HK-2 (cell line): ENCODE data around the gene FAM13B.
"Not testable (repeated sequence)": the region's sequence is repeated elsewhere in the genome, so short reads cannot be mapped to it uniquely, and the experiment has no call there.

Experiments used
- DNase-seq: peaks from one replicate; pipeline ENCODE4 v3.0.0-alpha.2; 2018; ENCODE audit not compliant: unreplicated experiment

The FAM13B gene

GRCh38 chr5:137989419-137989818 lies 43.5 kb downstream of the FAM13B start:
- no peak for DNase-seq

DNA sequence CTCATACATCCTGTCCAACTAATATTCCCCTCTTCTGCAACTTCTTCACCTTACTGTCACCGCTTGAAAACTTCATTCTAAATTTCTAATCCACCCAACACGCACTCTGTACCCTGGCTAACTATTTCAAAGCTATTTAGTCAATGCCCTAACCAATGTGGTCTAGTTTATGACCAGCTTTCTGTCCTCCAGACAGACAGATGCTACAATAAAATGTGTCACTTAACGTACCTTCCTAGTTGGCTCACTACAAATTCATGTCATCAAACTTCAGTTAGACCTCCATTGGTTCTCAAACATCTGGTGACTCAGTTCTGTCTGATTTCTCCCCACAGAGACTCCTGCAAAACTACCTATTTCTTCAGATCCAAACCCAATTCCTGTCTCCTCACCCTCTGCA lies 57.7 kb downstream of the FAM13B start:
- no peak for DNase-seq

DNA sequence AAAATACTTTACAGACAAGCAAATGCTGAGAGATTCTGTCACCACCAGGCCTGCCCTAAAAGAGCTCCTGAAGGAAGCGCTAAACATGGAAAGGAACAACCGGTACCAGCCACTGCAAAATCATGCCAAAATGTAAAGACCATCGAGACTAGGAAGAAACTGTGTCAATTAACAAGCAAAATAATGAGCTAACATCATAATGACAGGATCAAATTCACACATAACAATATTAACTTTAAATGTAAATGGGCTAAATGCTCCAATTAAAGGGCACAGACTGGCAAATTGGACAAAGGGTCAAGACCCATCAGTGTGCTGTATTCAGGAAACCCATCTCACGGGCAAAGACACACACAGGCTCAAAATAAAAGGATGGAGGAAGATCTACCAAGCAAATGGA lies 62.5 kb downstream of the FAM13B start:
- not testable (repeated sequence) for DNase-seq

DNA sequence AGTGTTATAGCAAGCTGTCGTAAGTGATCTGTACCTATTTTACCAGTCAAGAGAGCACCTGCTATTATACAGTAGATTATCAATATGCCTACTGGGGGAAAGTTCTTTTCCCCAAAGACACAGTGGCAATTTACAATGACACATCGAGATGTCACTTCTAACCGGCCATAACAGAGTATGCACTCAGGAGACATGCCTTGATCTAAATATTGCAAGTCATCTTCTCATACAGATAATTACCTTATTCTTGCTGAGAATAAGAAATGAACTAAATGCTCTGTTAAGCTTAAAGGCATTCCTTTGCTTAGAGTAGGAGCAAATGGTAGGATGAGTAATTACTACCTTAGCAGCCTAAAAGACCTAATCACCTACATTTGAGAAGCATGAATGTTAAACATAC lies 72.1 kb downstream of the FAM13B start:
- DNase-seq: no peak

DNA sequence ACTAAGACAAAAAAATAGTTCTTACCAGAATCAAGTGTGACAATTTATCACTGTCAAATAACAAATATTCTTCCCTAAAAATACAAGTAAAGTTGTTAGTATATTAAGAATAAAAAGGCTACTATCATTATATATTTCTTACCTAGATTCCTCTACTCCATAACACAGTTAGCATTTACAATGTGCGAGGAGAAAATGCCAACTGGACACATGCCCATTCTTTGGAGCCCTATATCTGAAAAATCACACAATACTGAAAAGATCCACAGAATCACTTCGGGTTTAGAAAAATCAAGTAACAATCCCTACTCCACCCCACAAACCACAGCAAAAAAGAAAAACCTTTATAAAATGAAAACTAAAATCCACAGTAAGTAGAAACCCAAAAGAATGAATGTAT lies 72.7 kb downstream of the FAM13B start:
- no peak for DNase-seq

GRCh38 chr5:137959488-137959887 lies 73.4 kb downstream of the FAM13B start:
- no peak for DNase-seq

- DNase-seq: no peak
These were observed 74.9 kb downstream of the FAM13B start for GRCh38 chr5:137957948-137958347.

GRCh38 chr5:137954131-137954879 lies 78.6 kb downstream of the FAM13B start:
- peak; percentile 0 for DNase-seq

GRCh38 chr5:137945825-137946224 lies 87.1 kb downstream of the FAM13B start:
- DNase-seq: no peak

DNA sequence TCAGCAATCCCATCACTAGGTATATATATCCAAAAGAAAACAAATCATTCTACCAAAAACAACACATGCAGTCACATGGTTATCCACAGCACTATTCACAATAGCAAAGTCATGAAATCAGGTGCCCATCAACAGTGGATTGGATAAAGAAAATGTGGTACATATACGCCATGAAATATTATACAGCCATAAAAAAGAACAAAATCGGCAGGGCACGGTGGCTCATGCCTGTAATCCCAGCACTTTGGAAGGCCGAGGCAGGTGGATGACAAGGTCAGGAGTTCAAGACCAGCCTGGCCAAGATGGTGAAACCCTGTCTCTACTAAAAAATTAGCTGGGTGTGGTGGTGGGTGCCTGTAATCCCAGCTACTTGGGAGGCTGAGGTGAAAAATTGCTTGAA lies 88.6 kb downstream of the FAM13B start:
- DNase-seq: not testable (repeated sequence)

DNA sequence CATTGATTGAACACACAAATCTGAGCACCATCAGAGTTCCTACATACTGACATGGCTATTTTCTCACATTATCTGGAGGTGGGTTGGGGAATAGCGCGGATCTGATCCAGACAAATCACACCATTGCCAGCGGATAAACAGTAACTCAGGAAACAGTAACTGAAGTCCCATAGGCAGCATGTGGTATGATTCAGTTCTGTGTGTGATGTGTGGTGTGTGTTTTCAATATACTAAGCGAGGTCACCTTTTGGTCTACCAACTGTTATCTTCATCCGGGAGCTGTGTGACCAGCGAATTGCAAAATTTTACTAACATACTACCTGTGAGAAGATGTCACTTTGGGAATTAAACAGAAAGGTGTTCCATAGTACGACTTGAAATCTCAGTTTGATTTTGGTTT lies 93.5 kb downstream of the FAM13B start:
- no peak for DNase-seq

DNA sequence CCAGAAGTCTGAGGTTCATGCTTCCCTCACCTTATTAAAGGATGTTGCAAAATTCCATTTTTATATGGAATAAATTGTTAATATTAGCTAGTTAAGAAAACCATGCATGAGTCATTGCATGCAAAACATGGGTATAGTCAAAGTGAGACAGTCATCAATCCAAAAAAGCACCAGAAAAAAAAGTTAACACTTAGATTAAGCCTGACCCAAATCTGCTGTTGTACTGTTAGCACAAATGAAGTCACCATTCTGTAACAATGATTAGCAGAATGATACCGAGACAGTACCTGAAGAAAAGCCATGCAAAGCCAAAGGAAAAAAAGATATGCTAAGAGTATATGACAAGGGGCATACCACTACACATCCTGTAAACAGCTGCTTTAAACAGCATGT lies 94.1 kb downstream of the FAM13B start:
- DNase-seq: no peak

DNA sequence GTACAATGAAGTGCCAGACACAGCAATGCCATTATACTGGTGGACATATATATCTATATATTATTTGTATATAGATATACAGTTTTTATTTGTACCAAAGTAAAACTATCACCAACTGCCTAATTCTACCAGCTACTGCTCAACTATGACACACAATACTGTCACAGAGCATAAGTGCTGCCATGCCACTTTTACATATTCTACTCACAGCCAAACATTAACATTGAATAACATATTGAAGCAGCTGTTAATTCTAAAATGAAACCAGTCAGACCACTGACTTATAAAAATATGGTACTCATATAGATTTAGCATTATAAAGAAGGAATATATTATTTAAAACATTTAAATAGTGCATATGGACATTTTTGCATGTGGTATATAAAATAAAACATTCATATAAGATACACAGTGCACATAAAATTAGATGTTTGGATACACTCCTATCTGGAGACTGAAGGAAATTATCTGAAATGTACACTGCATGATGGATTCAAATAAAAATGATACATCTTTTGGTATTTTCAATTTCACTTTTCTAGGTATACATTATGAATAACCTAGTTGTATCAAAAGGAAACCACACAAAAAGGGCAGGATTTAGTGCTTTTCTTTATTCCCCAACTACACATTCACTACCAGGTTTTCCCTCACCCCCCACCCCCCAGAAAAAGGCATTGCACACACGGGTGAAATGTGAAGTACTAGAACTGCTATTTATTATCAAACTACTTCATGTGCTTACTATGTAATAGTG lies 94.7 kb downstream of the FAM13B start:
- DNase-seq: no peak

GRCh38 chr5:137935694-137936093 lies 97.2 kb downstream of the FAM13B start:
- DNase-seq: no peak

DNA sequence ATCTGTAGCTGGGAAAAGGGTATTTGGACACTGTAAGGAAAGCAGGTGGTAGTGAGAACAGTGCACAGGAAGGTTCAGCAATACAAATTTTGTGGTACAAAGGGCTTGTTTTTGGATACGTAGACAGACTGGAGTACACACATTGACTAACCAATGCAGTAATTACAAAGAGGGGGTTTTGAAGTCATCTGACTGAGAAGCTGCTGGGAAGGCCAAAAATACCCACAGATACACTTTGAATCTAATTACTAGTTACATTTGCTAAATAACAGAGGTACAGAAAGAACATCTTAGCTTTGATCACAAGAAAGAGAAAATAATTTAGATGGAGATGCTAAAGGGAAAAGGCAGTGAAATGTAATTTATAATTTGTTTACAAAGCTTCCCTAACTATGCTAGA lies 97.7 kb downstream of the FAM13B start:
- no peak for DNase-seq

DNA sequence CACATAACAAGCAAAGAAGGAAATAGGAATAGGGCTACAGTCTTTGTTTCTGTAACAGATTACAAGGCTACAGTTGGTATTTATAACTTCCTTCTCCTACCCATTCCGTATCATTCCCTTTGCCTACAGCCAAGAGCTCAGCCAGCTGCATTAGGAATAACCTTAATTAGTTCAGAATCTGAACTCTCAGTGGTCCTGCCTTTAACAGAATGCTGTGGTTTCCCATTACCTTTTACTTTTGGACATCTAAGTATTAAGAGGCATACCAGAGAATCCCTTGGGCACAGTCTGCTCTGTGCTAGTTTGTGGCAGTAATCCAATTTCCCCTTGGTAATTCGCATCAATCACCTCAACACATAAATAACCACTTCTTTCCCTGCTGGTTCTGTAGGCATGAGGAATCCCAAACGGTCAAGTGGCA lies 99.4 kb downstream of the FAM13B start:
- DNase-seq: no peak

DNA sequence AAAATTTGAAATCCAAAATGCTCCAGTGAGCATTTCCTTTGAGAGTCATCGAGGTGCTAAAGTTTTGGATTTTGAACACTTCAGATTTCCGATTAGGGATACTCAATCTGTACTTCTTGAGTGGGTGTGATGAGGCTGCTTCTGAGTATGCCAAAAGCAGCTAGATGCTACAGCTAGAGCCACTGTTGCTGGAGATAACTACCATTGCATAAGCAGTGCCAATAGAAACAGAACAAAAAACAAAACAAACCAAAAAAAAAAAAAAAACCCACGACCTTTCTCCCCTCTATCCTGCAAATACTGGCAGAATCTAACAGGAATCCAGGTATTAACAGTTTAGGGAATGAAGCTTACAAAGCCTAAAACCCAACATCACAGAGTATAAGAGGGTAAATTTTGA lies 100.1 kb downstream of the FAM13B start:
- DNase-seq: no peak

- DNase-seq: no peak
These were observed 109.0 kb downstream of the FAM13B start for GRCh38 chr5:137923856-137924255.

DNA sequence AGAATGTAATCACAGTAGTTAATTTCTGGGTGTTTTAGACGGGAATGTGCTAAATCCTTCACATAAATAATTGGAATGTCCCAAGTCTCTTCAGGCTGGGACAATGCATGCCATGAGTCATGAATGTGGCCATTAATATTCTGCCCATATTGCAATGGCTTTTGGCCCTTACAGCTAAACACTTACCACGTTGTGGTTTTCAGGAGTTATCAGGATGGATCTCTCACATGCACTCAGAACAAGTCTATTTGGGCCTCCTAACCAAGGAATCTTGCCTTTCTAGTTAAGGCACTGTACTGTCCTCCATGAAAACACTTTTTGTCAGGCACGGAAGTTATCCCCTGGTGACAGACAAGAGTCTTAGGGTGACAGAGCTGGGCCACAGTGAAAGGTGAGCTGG lies 110.9 kb downstream of the FAM13B start:
- no peak for DNase-seq

DNA sequence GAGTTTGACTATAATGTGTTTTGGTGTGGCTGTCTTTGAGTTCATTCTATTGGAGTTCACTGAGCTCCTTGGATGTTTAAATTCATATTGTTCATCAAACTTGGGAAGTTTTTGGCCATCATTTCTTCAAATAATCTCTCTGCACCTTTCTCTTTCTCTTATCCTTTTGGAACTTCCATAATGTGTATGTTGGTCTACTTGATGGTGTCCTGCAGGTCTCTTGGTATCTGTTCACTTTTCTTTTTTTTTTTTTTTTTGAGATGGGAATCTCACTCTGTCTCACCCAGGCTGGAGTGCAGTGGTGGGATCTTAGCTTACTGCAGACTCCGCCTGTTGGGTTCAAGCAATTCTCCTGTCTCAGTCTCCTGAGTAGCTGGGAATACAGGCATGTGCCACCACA lies 116.0 kb downstream of the FAM13B start:
- no peak for DNase-seq

DNA sequence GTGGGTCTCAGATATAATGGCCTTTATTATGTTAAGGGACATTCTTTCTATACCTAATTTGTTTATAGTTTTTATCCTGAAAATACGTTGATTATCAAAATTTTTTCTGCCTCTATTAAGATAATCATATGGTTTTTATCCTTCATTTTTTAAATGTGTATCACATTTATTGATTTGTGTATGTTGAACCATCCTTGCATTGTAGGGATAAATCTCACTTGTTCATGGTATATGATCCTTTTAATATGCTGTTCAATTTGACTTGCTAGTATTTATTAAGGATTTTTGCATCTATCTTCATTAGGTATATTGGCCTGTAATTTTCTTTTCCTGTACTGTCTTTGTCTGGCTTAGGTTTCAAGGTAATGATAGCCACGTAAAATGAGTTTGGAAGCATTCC lies 118.1 kb downstream of the FAM13B start:
- no peak for DNase-seq

DNA sequence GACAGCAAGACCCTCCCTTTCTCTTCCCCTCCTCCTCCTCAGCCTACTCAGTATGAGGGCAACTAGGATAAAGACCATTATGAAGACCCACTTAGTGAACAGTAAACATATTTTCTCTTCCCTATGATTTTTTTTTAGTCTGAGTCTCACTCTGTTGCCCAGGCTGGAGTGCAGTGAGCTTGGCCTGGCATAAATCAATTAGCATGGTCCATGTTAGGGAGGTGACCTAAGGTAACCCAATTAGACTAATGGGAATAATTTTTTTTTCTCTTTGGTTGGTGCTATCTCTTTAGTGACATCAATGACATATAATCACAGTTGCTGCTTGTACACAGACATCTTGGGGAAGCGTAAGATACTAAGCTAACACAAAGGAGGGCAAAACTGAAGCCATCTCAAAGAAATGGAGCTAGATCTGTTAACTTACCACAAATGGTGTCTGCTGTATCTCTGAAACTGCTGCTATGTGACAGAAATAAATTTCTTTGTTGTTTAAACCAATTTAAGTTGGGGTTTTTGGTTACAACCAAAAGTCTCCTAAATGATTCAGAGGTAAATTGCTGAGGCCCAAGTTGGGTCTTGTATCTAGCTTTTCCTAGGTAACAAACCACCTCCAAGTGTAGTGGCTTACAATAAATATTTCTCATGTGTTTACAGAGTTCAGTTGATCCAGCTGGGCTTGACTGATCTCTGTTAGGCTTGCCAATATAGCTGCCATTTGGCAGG lies 130.3 kb downstream of the FAM13B start:
- DNase-seq: no peak
